ENCODE data around the gene KCNE4.

KCNE4 gene

DNA sequence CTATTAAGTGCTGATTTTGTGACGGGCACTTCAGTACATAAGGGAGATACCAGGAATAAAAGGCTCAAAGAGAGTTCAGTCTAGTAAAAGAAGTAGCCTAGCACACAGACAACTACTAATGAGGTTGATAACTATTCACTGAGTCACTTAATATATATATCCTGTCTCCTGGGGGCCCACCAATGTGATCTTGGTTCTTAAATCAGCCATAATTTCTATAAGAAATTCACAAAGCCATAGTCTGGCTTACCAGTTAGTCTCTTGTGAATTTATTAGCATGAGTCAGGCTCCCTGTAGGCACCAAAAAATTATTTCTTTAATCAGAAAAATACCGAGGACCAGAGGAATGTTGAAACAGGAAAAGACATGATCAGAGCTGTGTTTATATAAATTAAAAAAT, 10.4 kb downstream of the KCNE4 start:
- TF ChIP-seq, protein P1, sequence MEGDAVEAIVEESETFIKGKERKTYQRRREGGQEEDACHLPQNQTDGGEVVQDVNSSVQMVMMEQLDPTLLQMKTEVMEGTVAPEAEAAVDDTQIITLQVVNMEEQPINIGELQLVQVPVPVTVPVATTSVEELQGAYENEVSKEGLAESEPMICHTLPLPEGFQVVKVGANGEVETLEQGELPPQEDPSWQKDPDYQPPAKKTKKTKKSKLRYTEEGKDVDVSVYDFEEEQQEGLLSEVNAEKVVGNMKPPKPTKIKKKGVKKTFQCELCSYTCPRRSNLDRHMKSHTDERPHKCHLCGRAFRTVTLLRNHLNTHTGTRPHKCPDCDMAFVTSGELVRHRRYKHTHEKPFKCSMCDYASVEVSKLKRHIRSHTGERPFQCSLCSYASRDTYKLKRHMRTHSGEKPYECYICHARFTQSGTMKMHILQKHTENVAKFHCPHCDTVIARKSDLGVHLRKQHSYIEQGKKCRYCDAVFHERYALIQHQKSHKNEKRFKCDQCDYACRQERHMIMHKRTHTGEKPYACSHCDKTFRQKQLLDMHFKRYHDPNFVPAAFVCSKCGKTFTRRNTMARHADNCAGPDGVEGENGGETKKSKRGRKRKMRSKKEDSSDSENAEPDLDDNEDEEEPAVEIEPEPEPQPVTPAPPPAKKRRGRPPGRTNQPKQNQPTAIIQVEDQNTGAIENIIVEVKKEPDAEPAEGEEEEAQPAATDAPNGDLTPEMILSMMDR (conservative IDR thresholded peaks at IDR 0.05; ENCODE audit: low read depth), result no peak
- CTCF ChIA-PET, result no interaction called here

DNA sequence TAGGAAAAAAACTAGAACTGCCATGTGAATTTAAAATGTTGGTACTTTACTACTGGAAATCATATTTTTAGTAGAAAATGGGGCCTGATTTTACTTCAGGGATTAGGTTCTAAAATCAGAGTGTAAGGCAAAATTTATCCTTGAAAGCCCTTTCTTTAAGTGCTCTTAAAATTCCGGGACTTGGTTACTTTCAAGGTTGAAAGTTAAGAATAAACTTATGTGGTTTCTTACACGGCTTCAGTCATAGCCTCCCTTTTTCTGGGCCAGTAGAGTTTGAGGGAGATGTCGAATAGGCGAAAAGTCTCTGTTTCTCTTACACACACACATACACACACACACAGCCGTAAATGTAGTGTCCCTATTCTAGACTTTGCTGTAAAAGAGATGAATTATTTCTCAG, 13.1 kb downstream of the KCNE4 start:
- ChIA-PET CTCF (no interaction called here), POLR2A (ENCODE audit: low non-redundant PET) (no interaction called here)
- TF ChIP-seq, protein P1 (conservative IDR thresholded peaks at IDR 0.05; ENCODE audit: low read depth), result no peak
- no peak overlapping the region for H3K27ac ChIP-seq
- no peak for DNase-seq (ENCODE audit: low spot score)

More for the DNA sequence above, 10.4 kb downstream of the KCNE4 start:
- POLR2A ChIA-PET (ENCODE audit: low non-redundant PET), result no interaction called here
- no peak overlapping the region for H3K27ac ChIP-seq
- no peak for DNase-seq (ENCODE audit: low spot score)

DNA sequence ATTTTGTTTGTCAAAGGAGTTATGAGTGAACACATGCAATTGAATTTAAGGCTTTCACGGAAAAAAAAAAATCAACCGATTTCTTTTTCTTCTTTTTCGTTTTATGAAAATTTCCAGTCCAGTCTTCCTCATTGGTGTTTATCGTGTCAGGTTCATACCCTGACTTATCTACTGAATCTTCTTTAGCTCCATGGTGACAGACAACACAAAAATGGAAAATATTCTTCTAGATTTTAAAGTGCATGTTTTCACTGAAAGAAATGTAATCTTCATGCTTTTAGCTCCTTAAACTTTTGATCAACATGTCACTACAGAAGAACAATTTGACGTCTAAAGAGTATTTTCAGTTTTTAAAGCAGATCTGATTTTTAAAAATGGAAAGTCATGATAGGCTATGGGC, 14.7 kb downstream of the KCNE4 start:
- H3K27ac ChIP-seq, result no peak overlapping the region
- POLR2A ChIA-PET (ENCODE audit: low non-redundant PET), result no interaction called here
- no peak for DNase-seq (ENCODE audit: low spot score)
- CTCF ChIA-PET, result interaction anchor here (0.6 kb wide), 1 partner anchor 182 kb away, joined by 3 read pairs; no protein-coding TSS in a partner anchor
- TF ChIP-seq, protein P1 (conservative IDR thresholded peaks at IDR 0.05; ENCODE audit: low read depth), result no peak

DNA sequence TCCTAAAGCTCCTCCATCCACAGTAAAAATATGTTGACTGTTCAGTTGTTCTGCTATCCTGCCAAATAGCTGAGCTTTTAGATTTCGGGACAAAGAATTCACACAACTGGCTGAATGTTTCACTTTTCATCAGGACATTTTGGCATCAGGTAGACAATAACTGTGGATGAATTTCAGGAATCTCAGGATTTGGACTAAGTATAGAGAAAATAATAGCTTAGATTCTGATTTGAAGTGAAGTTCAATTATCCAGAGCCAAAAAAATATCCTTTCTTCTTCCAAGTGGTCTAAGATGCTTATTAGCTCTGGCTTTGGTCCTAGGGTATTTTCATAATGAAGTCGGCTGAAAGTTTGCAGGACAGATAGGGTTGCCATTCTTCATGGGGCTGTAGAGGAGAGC, 16.1 kb downstream of the KCNE4 start:
- TF ChIP-seq, protein P1 (conservative IDR thresholded peaks at IDR 0.05; ENCODE audit: low read depth), result no peak
- DNase-seq (ENCODE audit: low spot score), result no peak
- POLR2A ChIA-PET (ENCODE audit: low non-redundant PET), result no interaction called here
- H3K27ac ChIP-seq, result no peak overlapping the region
- CTCF ChIA-PET, result no interaction called here

DNA sequence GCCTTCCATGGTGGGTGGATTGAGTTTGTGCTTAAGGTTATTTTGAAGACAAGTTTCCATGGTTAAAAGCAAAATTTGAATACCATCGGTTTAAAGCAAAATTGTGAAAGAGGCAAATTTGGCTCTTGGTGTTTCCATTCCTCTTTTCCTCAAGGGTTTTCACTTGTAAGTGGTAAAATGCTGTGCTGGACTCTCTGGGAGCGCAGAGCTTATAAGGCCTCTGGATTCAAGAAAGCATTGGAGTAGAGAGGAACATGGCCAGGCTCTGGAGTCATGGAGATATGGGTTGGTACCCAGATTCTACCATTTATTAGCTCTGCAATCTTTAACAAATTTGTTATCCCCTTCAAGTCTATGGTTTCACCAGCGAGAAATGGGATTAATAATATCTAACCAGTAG, 17.5 kb downstream of the KCNE4 start:
- no peak for DNase-seq (ENCODE audit: low spot score)
- ChIA-PET CTCF (no interaction called here), POLR2A (ENCODE audit: low non-redundant PET) (no interaction called here)
- no peak overlapping the region for H3K27ac ChIP-seq
- TF ChIP-seq, protein P1 (conservative IDR thresholded peaks at IDR 0.05; ENCODE audit: low read depth), result no peak

DNA sequence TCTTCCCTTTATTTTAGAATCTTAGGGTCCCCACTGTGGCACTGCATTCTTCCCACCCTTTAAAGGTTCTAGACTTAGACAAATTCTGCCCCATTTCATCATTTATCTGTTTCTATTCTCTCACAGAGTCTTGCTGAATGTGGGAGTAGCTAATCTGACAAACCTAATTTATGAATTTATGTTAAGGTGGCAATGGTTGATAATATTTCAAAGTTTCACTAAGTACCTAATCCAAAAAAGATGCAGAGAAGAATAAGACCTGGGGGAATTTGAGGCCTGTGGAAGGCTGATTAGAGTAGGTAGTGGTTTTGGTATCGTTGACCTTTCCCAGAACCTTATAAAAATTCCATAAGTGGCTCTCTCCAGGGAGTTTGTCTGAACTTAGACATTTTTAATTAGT, 18.0 kb downstream of the KCNE4 start:
- CTCF ChIA-PET, result no interaction called here
- POLR2A ChIA-PET (ENCODE audit: low non-redundant PET), result no interaction called here
- TF ChIP-seq, protein P1 (conservative IDR thresholded peaks at IDR 0.05; ENCODE audit: low read depth), result no peak
- DNase-seq (ENCODE audit: low spot score), result no peak
- H3K27ac ChIP-seq, result no peak overlapping the region

DNA sequence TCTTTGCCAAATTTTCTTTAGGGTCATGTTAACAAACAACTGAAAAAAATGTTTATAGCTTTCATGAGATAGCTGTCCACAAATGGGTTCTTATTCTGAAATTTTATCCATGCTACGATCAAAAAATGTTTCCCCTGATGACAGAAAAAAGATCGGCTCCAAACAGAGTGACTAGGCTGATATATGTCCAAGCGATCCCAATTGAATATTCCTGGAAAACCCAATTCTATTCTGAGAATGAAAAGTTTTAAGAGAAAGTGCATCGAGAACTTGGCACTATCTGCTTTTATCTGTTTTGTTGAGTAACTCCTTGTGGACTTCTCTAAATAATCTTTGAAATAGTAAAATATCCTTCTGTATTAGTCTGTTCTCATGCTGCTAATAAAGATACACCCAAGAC, 19.1 kb downstream of the KCNE4 start:
- TF ChIP-seq, protein P1 (conservative IDR thresholded peaks at IDR 0.05; ENCODE audit: low read depth), result no peak
- CTCF ChIA-PET, result interaction anchor here (0.6 to 0.7 kb wide), 2 partner anchors 582 to 883 kb away, joined by 4 read pairs; no protein-coding TSS in a partner anchor
- no peak for DNase-seq (ENCODE audit: low spot score)
- H3K27ac ChIP-seq, result no peak overlapping the region
- POLR2A ChIA-PET (ENCODE audit: low non-redundant PET), result no interaction called here
